ENCODE measurements around the gene CGN. TPM values are rescaled to one million over a fixed set of nuclear protein-coding genes. Genes with fewer than 3 reads are reported as not detected.
"Not testable (repeated sequence)": the region's sequence is repeated elsewhere in the genome, so short reads cannot be mapped to it uniquely, and the experiment has no call there.

The CGN gene
- total and polyA plus RNA-seq, 7 donors, result 0.33 to 132 (median 1.8) TPM

GRCh38 chr1:151520359-151520758, 9.2 kb downstream of the CGN start:
- WGBS, 2 donors, result 90 to 95% methylated on average over 4 of the region's 4 CpGs
- Histone ChIP-seq H3K4me3 (no peak overlapping the region), H3K36me3 (no peaks in the 10 kb centered on the region), H3K27me3 (no peaks in the 10 kb centered on the region), H3K4me1 (no peaks in the 10 kb centered on the region), H3K9me3 (no peaks in the 10 kb centered on the region), H3K27ac (no peak overlapping the region)
- TF ChIP-seq POLR2AphosphoS5 (IDR thresholded peaks at IDR 0.05), result no peak
- TF ChIP-seq, protein P1, sequence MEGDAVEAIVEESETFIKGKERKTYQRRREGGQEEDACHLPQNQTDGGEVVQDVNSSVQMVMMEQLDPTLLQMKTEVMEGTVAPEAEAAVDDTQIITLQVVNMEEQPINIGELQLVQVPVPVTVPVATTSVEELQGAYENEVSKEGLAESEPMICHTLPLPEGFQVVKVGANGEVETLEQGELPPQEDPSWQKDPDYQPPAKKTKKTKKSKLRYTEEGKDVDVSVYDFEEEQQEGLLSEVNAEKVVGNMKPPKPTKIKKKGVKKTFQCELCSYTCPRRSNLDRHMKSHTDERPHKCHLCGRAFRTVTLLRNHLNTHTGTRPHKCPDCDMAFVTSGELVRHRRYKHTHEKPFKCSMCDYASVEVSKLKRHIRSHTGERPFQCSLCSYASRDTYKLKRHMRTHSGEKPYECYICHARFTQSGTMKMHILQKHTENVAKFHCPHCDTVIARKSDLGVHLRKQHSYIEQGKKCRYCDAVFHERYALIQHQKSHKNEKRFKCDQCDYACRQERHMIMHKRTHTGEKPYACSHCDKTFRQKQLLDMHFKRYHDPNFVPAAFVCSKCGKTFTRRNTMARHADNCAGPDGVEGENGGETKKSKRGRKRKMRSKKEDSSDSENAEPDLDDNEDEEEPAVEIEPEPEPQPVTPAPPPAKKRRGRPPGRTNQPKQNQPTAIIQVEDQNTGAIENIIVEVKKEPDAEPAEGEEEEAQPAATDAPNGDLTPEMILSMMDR (IDR thresholded peaks at IDR 0.05), result no peak
- TF ChIP-seq POLR2A (IDR thresholded peaks at IDR 0.05), result no peak
- no peak for TF ChIP-seq EP300 (IDR thresholded peaks at IDR 0.05)
- DNase-seq, result no peak
- intact Hi-C loops (cut with DNase I), result no loop called here

DNA sequence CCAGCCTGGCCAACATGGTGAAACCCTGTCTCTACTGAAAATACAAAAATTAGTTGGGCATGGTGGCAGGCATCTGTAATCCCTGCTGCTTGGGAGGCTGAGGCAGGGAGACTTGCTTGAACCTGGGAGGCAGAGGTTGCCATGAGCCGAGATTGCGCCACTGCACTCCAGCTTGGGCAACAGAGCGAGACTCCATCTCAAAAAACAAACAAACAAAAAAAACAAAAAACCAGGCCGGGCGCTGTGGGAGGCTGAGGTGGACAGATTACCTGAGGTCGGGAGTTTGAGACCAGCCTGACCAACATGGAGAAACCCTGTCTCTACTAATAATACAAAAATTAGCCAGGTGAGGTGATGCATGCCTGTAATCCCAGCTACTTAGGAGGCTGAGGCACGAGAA, 11.2 kb downstream of the CGN start:
- H3K9me3 ChIP-seq; H3K27me3 ChIP-seq; H3K27ac ChIP-seq; H3K4me1 ChIP-seq; H3K36me3 ChIP-seq; DNase-seq; intact Hi-C loops (cut with DNase I); H3K4me3 ChIP-seq: not testable (repeated sequence)
- 94 to 95% methylated on average over 7 of the region's 7 CpGs for whole genome bisulfite sequencing, 2 donors

DNA sequence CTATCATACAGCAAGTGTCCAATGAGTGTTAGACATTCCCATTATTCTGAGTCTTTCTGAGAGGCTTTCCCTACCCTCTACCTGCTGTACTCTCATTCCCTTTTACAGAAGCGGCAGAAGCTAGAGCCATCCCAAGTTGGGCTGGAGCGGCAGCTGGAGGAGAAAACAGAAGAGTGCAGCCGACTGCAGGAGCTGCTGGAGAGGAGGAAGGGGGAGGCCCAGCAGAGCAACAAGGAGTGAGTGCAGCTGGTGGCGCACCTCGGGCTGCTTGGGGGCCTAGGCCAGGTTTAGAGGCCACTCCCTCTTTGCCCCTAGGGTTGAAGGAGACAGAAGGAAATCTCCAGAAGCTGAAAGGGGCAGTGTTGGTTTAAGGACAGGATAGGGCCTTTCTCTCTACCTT, 12.1 kb downstream of the CGN start:
- Histone ChIP-seq H3K36me3 (no peaks in the 10 kb centered on the region), H3K27ac (no peak overlapping the region), H3K4me1 (no peaks in the 10 kb centered on the region), H3K27me3 (no peaks in the 10 kb centered on the region), H3K9me3 (no peaks in the 10 kb centered on the region), H3K4me3 (no peak overlapping the region)
- TF ChIP-seq, protein P1 (IDR thresholded peaks at IDR 0.05), result no peak
- TF ChIP-seq POLR2AphosphoS5 (IDR thresholded peaks at IDR 0.05), result no peak
- TF ChIP-seq POLR2A (IDR thresholded peaks at IDR 0.05), result no peak
- no peak for TF ChIP-seq EP300 (IDR thresholded peaks at IDR 0.05)
- peak; percentile 4 for DNase-seq
- intact Hi-C loops (cut with DNase I), result no loop called here
- 80 to 87% methylated on average over 5 of the region's 5 CpGs for WGBS, 2 donors

DNA sequence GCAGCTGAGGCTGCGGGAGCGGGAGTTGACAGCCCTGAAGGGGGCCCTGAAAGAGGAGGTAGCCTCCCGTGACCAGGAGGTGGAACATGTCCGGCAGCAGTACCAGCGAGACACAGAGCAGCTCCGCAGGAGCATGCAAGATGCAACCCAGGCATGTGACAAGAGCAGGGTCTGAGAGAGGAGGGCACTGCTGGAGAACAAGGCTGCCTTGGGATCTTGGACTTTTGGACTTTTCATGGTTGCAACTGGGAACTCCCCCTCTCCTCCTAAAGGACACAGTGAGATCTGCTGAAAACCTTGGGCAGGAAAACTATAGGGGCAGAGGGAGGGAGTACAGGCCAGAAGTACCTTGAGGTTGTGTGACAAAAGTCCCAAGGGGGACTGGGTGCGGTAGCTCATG, 13.5 kb downstream of the CGN start:
- no peaks in the 10 kb centered on the region for H3K9me3 ChIP-seq

DNA sequence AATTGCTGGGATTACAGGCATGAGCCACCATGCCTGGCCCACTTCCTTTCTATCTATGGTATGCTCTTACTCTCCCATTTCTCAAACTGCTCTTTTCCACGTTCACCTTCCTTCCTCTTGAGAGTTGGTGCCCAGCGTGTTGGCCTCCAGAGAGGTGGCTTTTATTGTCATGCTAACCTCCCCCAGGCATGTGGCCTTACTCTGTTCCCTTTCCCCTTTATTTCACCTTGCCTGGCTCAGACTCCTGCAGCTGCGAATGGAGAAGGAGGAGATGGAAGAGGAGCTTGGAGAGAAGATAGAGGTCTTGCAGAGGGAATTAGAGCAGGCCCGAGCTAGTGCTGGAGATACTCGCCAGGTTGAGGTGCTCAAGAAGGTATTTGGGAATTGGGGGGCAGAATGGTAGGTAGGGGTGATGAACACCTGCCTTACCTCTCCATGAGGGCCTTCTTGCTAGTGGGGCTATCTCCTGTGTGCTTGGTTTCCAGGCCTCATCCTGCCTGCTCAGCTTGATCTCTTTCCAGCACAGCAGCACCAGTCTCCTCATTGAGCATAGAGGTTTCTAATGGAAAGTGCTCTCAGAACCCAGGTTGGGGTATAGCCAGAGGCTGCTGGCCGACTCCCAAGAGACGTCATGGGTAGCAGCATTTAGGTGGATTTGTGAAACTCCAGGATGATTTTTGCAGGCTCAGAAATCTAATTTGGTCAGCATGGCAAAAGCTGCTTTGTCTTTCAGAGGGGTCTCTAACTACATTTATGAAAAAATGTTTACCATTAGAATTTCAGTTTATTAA, 15.7 kb downstream of the CGN start:
- H3K27me3 ChIP-seq, result no peaks in the 10 kb centered on the region
- intact Hi-C loops (cut with DNase I), result no loop called here
- no peaks in the 10 kb centered on the region for H3K36me3 ChIP-seq
- H3K9me3 ChIP-seq, result no peaks in the 10 kb centered on the region
- H3K4me3 ChIP-seq, result no peak overlapping the region
- DNase-seq, result peak; percentile 19
- no peak for TF ChIP-seq POLR2A (IDR thresholded peaks at IDR 0.05)
- TF ChIP-seq EP300 (IDR thresholded peaks at IDR 0.05), result no peak
- TF ChIP-seq, protein P1 (IDR thresholded peaks at IDR 0.05), result no peak
- TF ChIP-seq POLR2AphosphoS5 (IDR thresholded peaks at IDR 0.05), result no peak
- H3K4me1 ChIP-seq, result no peaks in the 10 kb centered on the region
- 88% methylated on average over 7 of the region's 7 CpGs for WGBS, 2 donors
- no peak overlapping the region for H3K27ac ChIP-seq

More for the DNA sequence above, 13.5 kb downstream of the CGN start:
- TF ChIP-seq, protein P1 (IDR thresholded peaks at IDR 0.05), result no peak
- TF ChIP-seq POLR2AphosphoS5 (IDR thresholded peaks at IDR 0.05), result no peak
- TF ChIP-seq EP300 (IDR thresholded peaks at IDR 0.05), result no peak
- no peak for TF ChIP-seq POLR2A (IDR thresholded peaks at IDR 0.05)
- no peaks in the 10 kb centered on the region for H3K27me3 ChIP-seq
- no peaks in the 10 kb centered on the region for H3K4me1 ChIP-seq
- 90 to 94% methylated on average over 7 of the region's 7 CpGs for WGBS, 2 donors
- H3K27ac ChIP-seq, result no peak overlapping the region
- DNase-seq, result no peak
- no peak overlapping the region for H3K4me3 ChIP-seq
- intact Hi-C loops (cut with DNase I), result no loop called here
- H3K36me3 ChIP-seq, result no peaks in the 10 kb centered on the region
